ENCODE measurements around the gene TGM4. TPM values are rescaled to one million over a fixed set of nuclear protein-coding genes. Genes with fewer than 3 reads are reported as not detected.

Gene TGM4
- total RNA-seq, 1 donor from 2014 or later, result not detected

- Mint-ChIP-seq H3K27ac (ENCODE audit: unreplicated experiment) (no peak overlapping the region), H3K9me3 (ENCODE audit: unreplicated experiment) (peaks cover 4% of the 10 kb centered on the region), H3K4me1 (ENCODE audit: low read depth, unreplicated experiment) (no peaks in the 10 kb centered on the region), H3K27me3 (ENCODE audit: unreplicated experiment) (no peaks in the 10 kb centered on the region), H3K36me3 (ENCODE audit: unreplicated experiment) (no peaks in the 10 kb centered on the region), H3K4me3 (ENCODE audit: unreplicated experiment) (no peak overlapping the region)
- TF ChIP-seq, protein P1, sequence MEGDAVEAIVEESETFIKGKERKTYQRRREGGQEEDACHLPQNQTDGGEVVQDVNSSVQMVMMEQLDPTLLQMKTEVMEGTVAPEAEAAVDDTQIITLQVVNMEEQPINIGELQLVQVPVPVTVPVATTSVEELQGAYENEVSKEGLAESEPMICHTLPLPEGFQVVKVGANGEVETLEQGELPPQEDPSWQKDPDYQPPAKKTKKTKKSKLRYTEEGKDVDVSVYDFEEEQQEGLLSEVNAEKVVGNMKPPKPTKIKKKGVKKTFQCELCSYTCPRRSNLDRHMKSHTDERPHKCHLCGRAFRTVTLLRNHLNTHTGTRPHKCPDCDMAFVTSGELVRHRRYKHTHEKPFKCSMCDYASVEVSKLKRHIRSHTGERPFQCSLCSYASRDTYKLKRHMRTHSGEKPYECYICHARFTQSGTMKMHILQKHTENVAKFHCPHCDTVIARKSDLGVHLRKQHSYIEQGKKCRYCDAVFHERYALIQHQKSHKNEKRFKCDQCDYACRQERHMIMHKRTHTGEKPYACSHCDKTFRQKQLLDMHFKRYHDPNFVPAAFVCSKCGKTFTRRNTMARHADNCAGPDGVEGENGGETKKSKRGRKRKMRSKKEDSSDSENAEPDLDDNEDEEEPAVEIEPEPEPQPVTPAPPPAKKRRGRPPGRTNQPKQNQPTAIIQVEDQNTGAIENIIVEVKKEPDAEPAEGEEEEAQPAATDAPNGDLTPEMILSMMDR (IDR thresholded peaks at IDR 0.05; ENCODE audit: partially characterized antibody, unreplicated experiment), result no peak
- no peak for DNase-seq
Observed at GRCh38 chr3:44893097-44893496, 18.7 kb downstream of the TGM4 start.

DNA sequence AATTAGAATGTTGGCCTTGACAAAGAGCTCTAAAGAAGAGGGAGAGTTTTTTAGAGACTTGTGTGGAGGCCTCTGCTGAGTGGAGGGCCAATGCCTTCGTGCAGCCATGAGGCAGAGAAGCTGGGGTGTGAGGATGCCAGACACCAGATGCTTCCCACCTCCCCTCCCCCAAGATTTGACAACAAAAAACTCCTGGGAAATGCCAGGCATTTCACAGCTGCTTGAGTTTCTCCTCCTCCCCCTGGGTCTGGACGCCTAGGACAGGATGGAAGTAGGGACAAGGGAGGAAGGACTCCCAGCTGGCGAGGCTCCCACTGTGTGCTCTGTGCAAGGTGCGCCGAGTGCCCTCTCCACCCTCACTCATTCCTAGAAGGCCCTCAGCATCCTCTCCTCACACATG is 20.1 kb downstream of the TGM4 start:
- Mint-ChIP-seq H3K36me3 (ENCODE audit: unreplicated experiment) (no peaks in the 10 kb centered on the region), H3K4me3 (ENCODE audit: unreplicated experiment) (no peak overlapping the region), H3K9me3 (ENCODE audit: unreplicated experiment) (peaks cover 4% of the 10 kb centered on the region), H3K4me1 (ENCODE audit: low read depth, unreplicated experiment) (no peaks in the 10 kb centered on the region), H3K27ac (ENCODE audit: unreplicated experiment) (no peak overlapping the region), H3K27me3 (ENCODE audit: unreplicated experiment) (no peaks in the 10 kb centered on the region)
- TF ChIP-seq, protein P1 (IDR thresholded peaks at IDR 0.05; ENCODE audit: partially characterized antibody, unreplicated experiment), result no peak
- no peak for DNase-seq

- H3K4me1 Mint-ChIP-seq (ENCODE audit: low read depth, unreplicated experiment), result no peaks in the 10 kb centered on the region
- H3K27me3 Mint-ChIP-seq (ENCODE audit: unreplicated experiment), result no peaks in the 10 kb centered on the region
- no peak overlapping the region for H3K27ac Mint-ChIP-seq (ENCODE audit: unreplicated experiment)
- no peak for DNase-seq
- TF ChIP-seq, protein P1 (IDR thresholded peaks at IDR 0.05; ENCODE audit: partially characterized antibody, unreplicated experiment), result no peak
- no peaks in the 10 kb centered on the region for H3K36me3 Mint-ChIP-seq (ENCODE audit: unreplicated experiment)
- H3K4me3 Mint-ChIP-seq (ENCODE audit: unreplicated experiment), result no peak overlapping the region
- peaks cover under 1% of the 10 kb centered on the region for H3K9me3 Mint-ChIP-seq (ENCODE audit: unreplicated experiment)
Observed at GRCh38 chr3:44896440-44896839, 22.0 kb downstream of the TGM4 start.

DNA sequence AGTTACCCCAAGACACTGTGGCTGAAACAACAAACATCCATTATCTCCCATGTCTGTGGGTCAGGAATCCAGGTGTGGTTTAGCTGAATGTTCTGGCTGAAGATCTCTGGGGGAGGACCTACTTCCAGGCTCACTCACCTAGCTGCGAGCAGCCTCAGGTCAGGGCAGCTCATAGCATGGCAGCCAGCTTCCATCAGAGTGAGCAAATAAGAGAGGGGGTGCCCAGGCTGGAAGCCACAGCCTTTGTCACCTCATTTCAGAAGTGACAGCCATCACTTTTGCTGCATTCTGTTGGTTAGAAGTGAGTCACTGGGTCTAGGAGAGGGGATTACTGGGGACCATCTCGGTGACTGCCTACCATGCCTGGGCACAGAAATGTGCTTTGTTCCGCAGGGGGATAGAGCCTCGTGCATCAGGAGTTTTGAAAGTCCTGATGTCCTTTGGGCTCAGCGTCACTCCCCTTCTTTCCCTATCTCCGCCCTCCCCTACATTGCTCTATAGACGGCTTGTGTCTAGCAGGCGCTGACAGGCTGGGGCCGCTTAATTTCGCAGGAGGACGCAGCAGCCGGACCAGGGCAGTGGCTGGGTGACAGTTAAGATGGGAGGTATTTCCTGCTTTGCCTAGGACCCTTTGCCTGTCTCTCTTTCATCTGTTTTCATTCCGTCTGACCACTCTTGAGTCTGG is 25.4 kb downstream of the TGM4 start:
- TF ChIP-seq, protein P1 (IDR thresholded peaks at IDR 0.05; ENCODE audit: partially characterized antibody, unreplicated experiment), result no peak
- no peaks in the 10 kb centered on the region for H3K4me1 Mint-ChIP-seq (ENCODE audit: low read depth, unreplicated experiment)
- DNase-seq, result no peak
- no peak overlapping the region for H3K27ac Mint-ChIP-seq (ENCODE audit: unreplicated experiment)
- no peak overlapping the region for H3K4me3 Mint-ChIP-seq (ENCODE audit: unreplicated experiment)
- H3K36me3 Mint-ChIP-seq (ENCODE audit: unreplicated experiment), result no peaks in the 10 kb centered on the region
- no peaks in the 10 kb centered on the region for H3K9me3 Mint-ChIP-seq (ENCODE audit: unreplicated experiment)
- no peaks in the 10 kb centered on the region for H3K27me3 Mint-ChIP-seq (ENCODE audit: unreplicated experiment)

DNA sequence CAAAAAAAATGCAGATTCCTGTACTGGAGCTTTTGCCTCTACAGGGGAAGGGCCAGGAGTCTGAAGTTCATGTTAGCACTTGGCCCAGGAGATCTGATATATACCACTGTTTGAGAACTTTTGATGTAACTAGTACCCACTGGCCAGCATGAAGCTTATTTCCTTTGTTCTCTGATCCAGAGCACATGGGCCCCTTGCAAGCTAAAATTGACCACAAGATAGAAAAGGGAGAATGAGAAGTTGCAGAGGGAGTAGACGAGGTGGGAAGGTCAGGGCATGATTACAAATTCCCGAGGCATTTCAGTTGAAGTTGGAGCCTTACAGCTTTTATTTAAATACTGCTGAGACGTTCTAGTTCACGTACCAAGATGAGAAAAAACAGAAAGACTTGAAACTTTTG is 28.2 kb downstream of the TGM4 start:
- Mint-ChIP-seq H3K4me1 (ENCODE audit: low read depth, unreplicated experiment) (no peaks in the 10 kb centered on the region), H3K9me3 (ENCODE audit: unreplicated experiment) (no peaks in the 10 kb centered on the region), H3K36me3 (ENCODE audit: unreplicated experiment) (no peaks in the 10 kb centered on the region), H3K27me3 (ENCODE audit: unreplicated experiment) (no peaks in the 10 kb centered on the region), H3K4me3 (ENCODE audit: unreplicated experiment) (no peak overlapping the region), H3K27ac (ENCODE audit: unreplicated experiment) (no peak overlapping the region)
- TF ChIP-seq, protein P1 (IDR thresholded peaks at IDR 0.05; ENCODE audit: partially characterized antibody, unreplicated experiment), result no peak
- DNase-seq, result no peak
